B cell (primary cell): ENCODE measurements around the gene SLC39A2. TPM values are rescaled to one million over a fixed set of nuclear protein-coding genes. Genes with fewer than 3 reads are reported as not detected.
A peak's percentile ranks its signal among the peaks of the same experiment; 100 is the strongest.

Experiments used
- ATAC-seq: fragments of 200-7000 bp; cut with Tn5 transposase; one replicate; pipeline ENCODE4 v1.10.0; 2021; ENCODE audit warnings: low read depth, mild to moderate bottlenecking, moderate number of reproducible peaks, moderate library complexity
- CTCF ChIA-PET: fragments of 350-600 bp; sonication (Branson Sonifier 250); formaldehyde crosslinking; loops from one replicate; lab custom pipeline; 2021; ENCODE audit warnings: antibody characterized with exemption, inconsistent platforms; lab: Charles Lee
- POLR2A ChIA-PET: fragments of 350-600 bp; sonication (Branson Sonifier 250); formaldehyde crosslinking; loops from one replicate; lab custom pipeline; 2021; ENCODE audit warnings: antibody characterized with exemption; lab: Charles Lee
- DNase-seq: peaks from one replicate; pipeline ENCODE4 v3.0.0; 2013
- H2AFZ ChIP-seq: 2 replicates; pipeline ENCODE4 v1.6.1; 2012; ENCODE audit warnings: mild to moderate bottlenecking, low read depth, low read length; ENCODE audit not compliant: insufficient read depth, poor library complexity, severe bottlenecking
- H3K27ac ChIP-seq, 2 donors: 1 replicate in 1 of 2; 2 replicates in 1 of 2; pipeline ENCODE4 v1.5.1; 2012 to 2013; ENCODE audit warnings: low read length in 2 of 2, mild to moderate bottlenecking in 2 of 2, moderate library complexity in 1 of 2
- H3K27me3 ChIP-seq, 4 experiments: fragments of 200-600 bp in 1 of 4; sonication (generic) in 1 of 4; replicated peaks in 1 of 4; 1 replicate in 2 of 4; 2 replicates in 2 of 4; pipeline versions ENCODE4 v1.6.1 to v1.7.0; 2013 to 2016; ENCODE audit warnings: low read length in 3 of 4, mild to moderate bottlenecking in 2 of 4, mixed read lengths in 1 of 4, moderate library complexity in 1 of 4; ENCODE audit not compliant: insufficient read depth in 4 of 4, control insufficient read depth in 3 of 4; ENCODE audit errors: control extremely low read depth in 1 of 4
- H3K36me3 ChIP-seq, 2 experiments: replicated peaks in 1 of 2; 1 replicate in 1 of 2; 2 replicates in 1 of 2; pipeline versions ENCODE4 v1.6.1 to v1.7.1; 2013; ENCODE audit warnings: low read length in 1 of 2; ENCODE audit not compliant: insufficient read depth in 2 of 2, control insufficient read depth in 1 of 2; ENCODE audit errors: control extremely low read depth in 1 of 2, extremely low read depth in 1 of 2
- H3K4me1 ChIP-seq, 2 donors: fragments of 200-600 bp in 1 of 2; sonication (generic) in 1 of 2; 1 replicate in 1 of 2; 2 replicates in 1 of 2; pipeline versions ENCODE4 v1.5.1 to v1.6.1; 2013 to 2017; ENCODE audit warnings: low read length in 2 of 2; ENCODE audit not compliant: control insufficient read depth in 2 of 2, insufficient read depth in 2 of 2
- H3K4me2 ChIP-seq: replicated peaks from 2 replicates; pipeline ENCODE3; 2012; ENCODE audit warnings: mild to moderate bottlenecking, low read depth, low read length; ENCODE audit not compliant: poor library complexity, severe bottlenecking
- H3K4me3 ChIP-seq, 5 experiments: fragments of 200-600 bp in 1 of 5; sonication (generic) in 1 of 5; 1 replicate in 3 of 5; 2 replicates in 2 of 5; pipeline versions ENCODE4 v1.5.1 to v1.7.0; 2011 to 2016; ENCODE audit warnings: low read length in 4 of 5, mild to moderate bottlenecking in 4 of 5, low read depth in 2 of 5, control low read depth in 1 of 5, moderate library complexity in 1 of 5; ENCODE audit not compliant: insufficient read depth in 1 of 5; ENCODE audit errors: control extremely low read depth in 1 of 5, extremely low read depth in 1 of 5
- H3K79me2 ChIP-seq: fragments of 200-600 bp; sonication (generic); one replicate; pipeline ENCODE4 v1.6.0; 2016; ENCODE audit warnings: low read length; ENCODE audit not compliant: control insufficient read depth, insufficient read depth
- H3K9ac ChIP-seq: fragments of 200-600 bp; sonication (generic); 2 replicates; pipeline ENCODE4 v1.6.1; 2017; ENCODE audit warnings: mild to moderate bottlenecking, low read length, moderate library complexity
- H3K9me3 ChIP-seq, 3 donors: one replicate each; pipeline versions ENCODE4 v1.6.1 to v1.7.1; 2013; ENCODE audit warnings: low read length in 2 of 3; ENCODE audit not compliant: control insufficient read depth in 2 of 3, insufficient read depth in 1 of 3; ENCODE audit errors: control extremely low read depth in 1 of 3
- H4K20me1 ChIP-seq: 2 replicates; pipeline ENCODE4 v1.6.0; 2012; ENCODE audit warnings: mild to moderate bottlenecking, low read length; ENCODE audit not compliant: insufficient read depth, control insufficient read depth, poor library complexity, severe bottlenecking
- H3K27ac Mint-ChIP-seq: one replicate; pipeline ENCODE4 v1.8.0; 2021; ENCODE audit warnings: mixed read lengths
- H3K27me3 Mint-ChIP-seq: one replicate; pipeline ENCODE4 v1.8.0; 2021; ENCODE audit warnings: mixed read lengths
- H3K4me1 Mint-ChIP-seq: one replicate; pipeline ENCODE4 v1.8.0; 2021; ENCODE audit warnings: mixed read lengths
- H3K4me3 Mint-ChIP-seq: one replicate; pipeline ENCODE4 v1.8.0; 2021; ENCODE audit warnings: mixed read lengths
- H3K9me3 Mint-ChIP-seq: one replicate; pipeline ENCODE4 v1.8.0; 2022; ENCODE audit warnings: mixed read lengths; ENCODE audit not compliant: insufficient read depth
- EZH2 ChIP-seq: IDR thresholded peaks from 2 replicates; pipeline ENCODE4 v1.6.1; 2012; ENCODE audit warnings: borderline replicate concordance, low read depth, mild to moderate bottlenecking, moderate library complexity, low read length; ENCODE audit not compliant: insufficient read depth, poor library complexity, severe bottlenecking
- WGBS: methylation state at CpG from one replicate; pipeline ENCODE4 v1.1.5; 2013; ENCODE audit warnings: missing lambda C conversion rate; ENCODE audit not compliant: insufficient coverage; 5-methylcytosine and 5-hydroxymethylcytosine counted together
- intact Hi-C: fragments of 100-400 bp; cut with micrococcal nuclease; formaldehyde crosslinking; loops from one replicate; pipeline ENCODE4 v1.10.0; 2022
- polyA plus RNA-seq: library from polyadenylated mRNA; depleted of rRNA; stranded (reverse); fragments of >200 nt; gene quantifications from 2 replicates; pipeline ENCODE4 v1.2.3, GENCODE V29; 2012
- total RNA-seq, 2 donors: library from RNA; stranded (reverse); fragments of 120-200 nt in 1 of 2; gene quantifications; 1 replicate in 1 of 2; 2 replicates in 1 of 2; pipeline versions ENCODE4 v1.2.3 to v1.2.4, GENCODE V29; 2013 to 2022
- TF ChIP-seq, protein P1 (sequence below): fragments of 200-600 bp; IDR thresholded peaks from one replicate; pipeline ENCODE4 v1.8.0; 2022; ENCODE audit warnings: antibody characterized with exemption, mild to moderate bottlenecking

Gene SLC39A2
- total and polyA plus RNA-seq, 2 donors (not counting 1 experiment from before 2014, with no cell fraction given), result 0.07 to 0.25 TPM

DNA sequence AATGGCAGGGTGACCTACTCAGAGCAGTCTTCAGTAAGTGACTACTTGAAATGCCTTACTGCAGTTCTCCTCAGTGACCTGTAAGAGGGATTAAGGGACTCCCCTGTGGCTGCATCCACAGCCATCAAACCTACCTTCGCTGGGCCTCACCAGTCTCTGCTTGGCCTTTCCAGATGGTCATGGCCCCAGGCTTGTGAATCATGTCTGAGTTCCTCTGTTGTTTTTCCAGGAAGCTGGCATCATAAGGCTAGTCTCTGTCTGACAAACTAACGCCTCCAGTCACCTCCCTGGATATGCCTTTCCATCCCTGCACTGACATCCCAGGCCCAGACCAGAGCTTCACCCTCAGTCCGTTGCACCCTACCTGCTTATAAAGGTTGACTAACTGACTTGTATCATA lies 29.8 kb upstream of the SLC39A2 start:
- no peak overlapping the region for H3K4me3 ChIP-seq
- no peak for ATAC-seq
- no peak for DNase-seq
- 95% methylated on average over 2 of the region's 3 CpGs for WGBS
- H3K4me1 ChIP-seq, result peaks cover 8 to 14% of the 10 kb centered on the region in 2 donors
- no peak overlapping the region for H3K9ac ChIP-seq
- Mint-ChIP-seq H3K27me3 (peaks cover 71% of the 10 kb centered on the region), H3K27ac (no peak overlapping the region), H3K4me3 (no peak overlapping the region), H3K9me3 (no peaks in the 10 kb centered on the region), H3K4me1 (peaks cover 11% of the 10 kb centered on the region)
- H2AFZ ChIP-seq, result no peak overlapping the region
- H3K79me2 ChIP-seq, result no peaks in the 10 kb centered on the region
- H3K27ac ChIP-seq, result no peak overlapping the region
- H3K27me3 ChIP-seq, result peaks cover 0 to 52% (median 17%) of the 10 kb centered on the region in 4 experiments
- no peaks in the 10 kb centered on the region for H4K20me1 ChIP-seq
- POLR2A ChIA-PET, result no interaction called here
- no peak overlapping the region for H3K4me2 ChIP-seq
- CTCF ChIA-PET, result interaction anchor here (2.5 to 7.2 kb wide), 3 partner anchors 8 to 273 kb away, joined by 20 to 67 read pairs (median 46); no protein-coding TSS in a partner anchor
- no peaks in the 10 kb centered on the region for H3K36me3 ChIP-seq
- TF ChIP-seq, protein P1, sequence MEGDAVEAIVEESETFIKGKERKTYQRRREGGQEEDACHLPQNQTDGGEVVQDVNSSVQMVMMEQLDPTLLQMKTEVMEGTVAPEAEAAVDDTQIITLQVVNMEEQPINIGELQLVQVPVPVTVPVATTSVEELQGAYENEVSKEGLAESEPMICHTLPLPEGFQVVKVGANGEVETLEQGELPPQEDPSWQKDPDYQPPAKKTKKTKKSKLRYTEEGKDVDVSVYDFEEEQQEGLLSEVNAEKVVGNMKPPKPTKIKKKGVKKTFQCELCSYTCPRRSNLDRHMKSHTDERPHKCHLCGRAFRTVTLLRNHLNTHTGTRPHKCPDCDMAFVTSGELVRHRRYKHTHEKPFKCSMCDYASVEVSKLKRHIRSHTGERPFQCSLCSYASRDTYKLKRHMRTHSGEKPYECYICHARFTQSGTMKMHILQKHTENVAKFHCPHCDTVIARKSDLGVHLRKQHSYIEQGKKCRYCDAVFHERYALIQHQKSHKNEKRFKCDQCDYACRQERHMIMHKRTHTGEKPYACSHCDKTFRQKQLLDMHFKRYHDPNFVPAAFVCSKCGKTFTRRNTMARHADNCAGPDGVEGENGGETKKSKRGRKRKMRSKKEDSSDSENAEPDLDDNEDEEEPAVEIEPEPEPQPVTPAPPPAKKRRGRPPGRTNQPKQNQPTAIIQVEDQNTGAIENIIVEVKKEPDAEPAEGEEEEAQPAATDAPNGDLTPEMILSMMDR, result no peak
- TF ChIP-seq EZH2, result no peak
- no peaks in the 10 kb centered on the region for H3K9me3 ChIP-seq
- intact Hi-C loops, result no loop called here

DNA sequence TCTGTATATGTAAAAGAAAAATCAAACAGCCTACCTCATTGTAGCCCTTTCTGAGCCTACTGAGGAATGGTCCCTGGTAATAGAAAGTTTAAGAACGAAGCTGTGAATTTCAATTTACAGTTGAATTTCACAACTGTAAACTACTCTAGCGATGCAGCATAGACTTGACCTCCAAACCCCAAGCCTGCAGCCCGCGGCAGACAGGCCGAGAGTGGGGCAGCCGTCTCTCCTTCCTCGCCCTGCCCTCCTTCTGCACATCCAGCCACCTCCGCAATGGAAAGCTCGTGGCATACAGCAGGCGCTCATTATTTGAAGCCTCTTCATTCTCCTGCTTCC lies 28.5 kb upstream of the SLC39A2 start:
- H3K4me3 ChIP-seq, result peak overlapping the region in 4 of 5 experiments; percentile 62 to 76 (median 69)
- POLR2A ChIA-PET, result interaction anchor here (0.8 kb wide), 1 partner anchor 12 kb away, joined by 3 read pairs; no protein-coding TSS in a partner anchor

More for the DNA sequence above, 28.5 kb upstream of the SLC39A2 start:
- Histone ChIP-seq H3K79me2 (no peaks in the 10 kb centered on the region), H3K9me3 (no peaks in the 10 kb centered on the region), H3K4me2 (peak overlapping the region; percentile 95), H3K36me3 (no peaks in the 10 kb centered on the region), H2AFZ (peak overlapping the region; percentile 94), H3K27ac (no peak overlapping the region), H4K20me1 (no peaks in the 10 kb centered on the region), H3K9ac (peak overlapping the region; percentile 71), H3K27me3 (peaks cover 0 to 43% (median 10%) of the 10 kb centered on the region in 4 experiments), H3K4me1 (peaks cover 8 to 14% of the 10 kb centered on the region in 2 donors)
- ATAC-seq, result no peak
- Mint-ChIP-seq H3K27me3 (peaks cover 66% of the 10 kb centered on the region), H3K4me3 (peak overlapping the region; percentile 96), H3K4me1 (peaks cover 11% of the 10 kb centered on the region), H3K9me3 (no peaks in the 10 kb centered on the region), H3K27ac (no peak overlapping the region)
- WGBS, result 30% methylated on average over 10 of the region's 10 CpGs
- intact Hi-C loops, result loop anchor here (2.0 to 5.0 kb wide), 3 partner anchors 54 to 358 kb away; partner anchors contain the start of genes NDRG2 and RNASE4
- CTCF ChIA-PET, result interaction anchor here (0.7 to 7.2 kb wide), 42 partner anchors 9 to 1629 kb away, joined by 3 to 67 read pairs (median 4); partner anchors contain the start of genes ARHGEF40, RNASE6, SLC39A2 and TMEM253
- DNase-seq, result no peak
- TF ChIP-seq, protein P1, result no peak
- no peak for TF ChIP-seq EZH2
